Ramos (cell line): Measurements from ENCODE around the gene MTA1.

Experiments used
- in situ Hi-C: fragments of 300-500 bp; cut with MboI; formaldehyde crosslinking; loops from one replicate; pipeline ENCODE4 v1.14.3; 2022; ENCODE audit warnings: low sequenced_read_pairs; ENCODE audit not compliant: unreplicated experiment

The MTA1 gene

GRCh38 chr14:105419195-105420091 lies at the start of gene MTA1:
TSS of gene MTA1 (plus strand) at chr14:105419827. CDS start at chr14:105420036, 209 bp downstream.
- in situ Hi-C loops, result no loop called here

- in situ Hi-C loops, result loop anchor here (5.0 to 25.0 kb wide), 2 partner anchors 143 to 1063 kb away; no protein-coding TSS in a partner anchor
Measured at GRCh38 chr14:105374389-105374788, 45.2 kb upstream of the MTA1 start.

- in situ Hi-C loops, result no loop called here
Measured at GRCh38 chr14:105375635-105376057, 44.0 kb upstream of the MTA1 start.

DNA sequence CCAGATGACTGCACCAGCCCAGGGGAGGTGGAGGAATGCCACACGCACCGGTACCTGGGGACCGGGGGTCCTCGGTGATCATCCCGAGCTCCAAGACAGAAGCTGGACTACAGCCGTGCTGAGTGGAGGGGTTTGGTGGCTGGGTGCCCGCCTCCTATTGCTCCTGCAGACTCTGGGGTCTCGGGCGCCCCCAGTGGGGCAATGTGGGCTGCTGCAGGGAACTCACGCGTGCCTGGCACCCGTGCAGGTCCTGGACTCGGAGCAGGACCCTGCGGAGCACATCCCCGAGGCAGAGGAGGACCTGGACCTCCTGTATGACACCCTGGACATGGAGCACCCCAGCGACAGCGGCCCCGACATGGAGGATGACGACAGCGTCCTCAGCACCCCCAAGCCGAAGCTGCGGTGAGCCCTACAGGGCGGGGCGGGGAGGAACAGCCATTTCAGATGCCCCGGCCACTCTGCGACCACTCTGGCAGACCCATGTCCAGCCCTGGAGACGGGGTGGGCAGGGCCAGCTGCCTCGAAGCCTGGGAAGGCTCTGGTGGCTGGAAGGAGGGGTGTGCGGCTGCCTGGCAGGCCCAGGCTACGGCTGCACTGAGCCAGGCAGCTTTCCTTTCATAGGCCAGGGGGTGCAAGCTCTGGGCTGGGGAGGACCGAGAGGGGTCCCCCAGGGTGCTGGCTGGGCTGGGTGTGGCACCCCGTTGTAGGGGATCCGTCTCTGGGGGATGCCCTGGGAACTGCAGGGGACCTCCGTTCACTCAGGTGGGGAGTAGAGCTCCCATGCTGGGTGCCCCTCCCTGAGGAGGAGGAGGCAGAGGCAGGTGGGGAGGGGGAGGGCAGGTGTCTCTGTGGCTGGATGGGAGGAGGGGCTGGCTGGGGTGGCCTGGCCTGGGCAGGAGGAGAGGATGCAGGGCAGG lies 42.8 kb upstream of the MTA1 start:
- in situ Hi-C loops, result no loop called here

GRCh38 chr14:105377555-105378182 lies 42.0 kb upstream of the MTA1 start:
- in situ Hi-C loops, result no loop called here

DNA sequence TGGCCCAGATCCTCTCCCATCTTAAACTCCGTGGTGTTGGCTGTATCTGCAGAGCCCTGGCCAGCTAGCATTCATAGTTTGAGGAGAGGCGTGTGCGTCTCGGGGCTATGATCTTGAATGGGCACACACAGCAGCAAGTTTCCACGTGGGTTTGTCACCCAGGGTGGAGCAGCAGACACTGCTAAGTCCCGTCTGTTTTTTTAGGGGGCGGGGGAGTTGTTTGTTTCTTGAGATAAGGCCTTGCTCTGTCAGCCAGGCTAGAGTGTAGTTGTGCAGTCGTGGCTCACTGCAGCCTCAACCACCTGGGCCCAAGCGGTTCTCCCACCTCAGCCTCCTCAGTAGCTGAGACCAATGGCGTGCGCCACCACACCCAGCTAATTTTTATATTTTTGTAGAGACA lies 41.4 kb upstream of the MTA1 start:
- in situ Hi-C loops, result no loop called here

DNA sequence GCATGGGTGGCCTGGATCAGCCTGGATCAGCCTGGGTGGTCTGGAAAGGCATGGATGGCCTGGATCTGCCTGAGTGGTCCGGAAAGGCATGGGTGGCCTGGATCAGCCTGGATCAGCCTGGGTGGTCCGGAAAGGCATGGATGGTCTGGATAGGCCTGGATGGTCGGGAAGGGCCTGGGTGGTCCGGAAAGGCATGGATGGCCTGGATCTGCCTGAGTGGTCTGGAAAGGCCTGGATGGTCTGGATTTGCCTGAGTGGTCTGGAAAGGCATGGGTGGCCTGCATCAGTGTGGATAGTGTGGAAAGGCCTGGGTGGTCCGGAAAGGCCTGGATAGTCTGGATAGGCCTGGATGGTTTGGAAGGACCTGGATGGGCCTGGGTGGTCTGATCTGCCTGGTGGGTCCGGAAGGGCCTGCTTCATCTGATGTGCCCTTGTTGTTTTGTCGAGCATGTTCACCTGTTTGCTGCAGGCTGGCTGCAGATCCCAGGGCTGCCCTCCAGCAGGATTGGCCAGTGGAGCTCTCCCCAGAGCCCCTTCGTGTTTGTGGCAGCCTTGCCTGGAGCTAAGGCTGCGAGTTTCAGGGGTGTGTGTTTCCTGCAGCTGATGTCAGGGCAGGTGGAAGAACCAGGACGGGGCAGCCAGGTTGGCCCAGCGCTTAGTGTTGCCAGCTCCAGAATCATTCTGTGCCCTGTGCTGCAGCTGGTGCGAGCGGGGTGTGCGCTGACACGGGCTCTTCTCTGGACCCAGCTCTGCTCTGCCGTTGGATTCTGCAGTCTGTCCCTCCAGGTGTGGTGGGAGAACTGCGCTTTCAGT lies 40.5 kb upstream of the MTA1 start:
- in situ Hi-C loops, result no loop called here

DNA sequence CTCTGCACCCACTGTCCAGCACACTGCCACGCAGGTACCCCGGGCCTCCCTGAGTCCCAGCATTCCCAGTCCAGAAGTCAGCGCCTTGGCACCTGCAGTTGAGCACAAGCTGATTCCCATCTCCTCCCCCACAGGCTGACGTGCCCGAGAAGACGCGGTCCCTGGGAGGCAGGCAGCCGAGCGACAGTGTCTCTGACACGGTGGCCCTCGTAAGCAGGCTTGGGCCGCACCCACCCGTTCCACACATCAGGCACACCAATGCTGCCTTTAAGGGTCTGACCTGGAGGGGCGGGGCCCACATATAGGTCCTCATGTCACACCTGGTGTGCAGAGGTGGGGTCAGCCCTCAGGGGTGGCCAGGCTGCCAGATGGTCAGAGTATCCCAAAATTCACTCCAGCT lies 39.7 kb upstream of the MTA1 start:
- in situ Hi-C loops, result no loop called here

DNA sequence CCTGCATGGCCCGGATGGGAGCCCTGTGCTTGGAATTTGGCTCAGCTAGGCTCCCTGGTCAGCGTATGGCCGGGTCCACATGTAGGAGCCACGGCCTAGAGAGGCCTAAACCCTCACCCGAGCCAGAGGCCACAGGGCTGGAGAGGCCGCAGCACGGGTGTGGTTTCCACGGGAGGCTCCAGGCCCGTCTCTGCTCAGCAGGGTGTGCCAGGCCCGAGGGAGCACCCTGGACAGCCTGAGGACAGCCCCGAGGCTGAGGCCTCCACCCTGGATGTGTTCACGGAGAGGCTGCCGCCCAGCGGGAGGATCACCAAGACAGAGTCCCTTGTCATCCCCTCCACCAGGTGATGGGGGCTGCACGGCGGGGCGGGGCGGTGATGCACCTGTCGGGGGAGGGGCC lies 38.9 kb upstream of the MTA1 start:
- in situ Hi-C loops, result no loop called here

DNA sequence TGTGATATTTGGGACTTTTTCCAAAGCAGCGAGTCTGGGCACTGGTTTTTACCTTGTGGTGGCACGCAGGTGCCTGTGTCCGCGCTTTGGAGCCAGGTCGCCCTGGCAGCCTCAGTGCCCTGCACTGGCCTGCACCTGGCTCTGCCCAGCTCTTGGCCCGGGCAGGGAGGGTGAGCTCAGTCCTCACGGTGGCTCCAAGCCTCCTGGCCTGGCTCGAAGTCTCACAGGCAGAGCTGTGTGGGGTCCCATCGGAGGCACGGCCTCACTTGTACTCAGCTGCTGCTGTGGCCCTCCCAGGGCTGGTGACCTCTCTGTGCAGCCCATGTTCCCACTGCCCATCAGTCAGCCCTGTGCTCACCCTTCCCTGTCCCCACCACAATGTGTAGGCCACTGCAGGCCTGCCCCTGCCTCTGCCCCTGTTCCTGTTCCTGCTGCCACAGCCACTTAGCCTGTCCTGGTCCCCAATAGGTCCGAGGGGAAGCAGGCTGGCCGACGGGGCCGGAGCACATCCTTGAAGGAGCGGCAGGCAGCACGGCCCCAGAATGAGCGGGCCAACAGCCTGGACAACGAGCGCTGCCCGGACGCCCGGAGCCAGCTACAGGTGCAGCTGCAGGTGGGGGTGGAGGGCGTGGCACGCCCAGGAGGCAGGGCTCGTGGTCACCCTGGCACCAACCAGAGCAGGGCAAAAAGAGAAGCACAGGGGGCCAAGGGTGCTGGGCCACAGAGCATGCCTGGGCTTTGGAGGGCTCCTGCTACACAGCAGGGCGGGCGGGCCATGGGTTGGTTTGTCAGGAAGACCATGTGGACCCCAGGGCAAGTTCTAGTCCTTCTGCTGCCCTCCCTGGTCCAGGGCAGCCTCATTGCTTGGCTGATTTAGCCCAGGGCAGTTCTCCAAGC lies 37.9 kb upstream of the MTA1 start:
- in situ Hi-C loops, result no loop called here

DNA sequence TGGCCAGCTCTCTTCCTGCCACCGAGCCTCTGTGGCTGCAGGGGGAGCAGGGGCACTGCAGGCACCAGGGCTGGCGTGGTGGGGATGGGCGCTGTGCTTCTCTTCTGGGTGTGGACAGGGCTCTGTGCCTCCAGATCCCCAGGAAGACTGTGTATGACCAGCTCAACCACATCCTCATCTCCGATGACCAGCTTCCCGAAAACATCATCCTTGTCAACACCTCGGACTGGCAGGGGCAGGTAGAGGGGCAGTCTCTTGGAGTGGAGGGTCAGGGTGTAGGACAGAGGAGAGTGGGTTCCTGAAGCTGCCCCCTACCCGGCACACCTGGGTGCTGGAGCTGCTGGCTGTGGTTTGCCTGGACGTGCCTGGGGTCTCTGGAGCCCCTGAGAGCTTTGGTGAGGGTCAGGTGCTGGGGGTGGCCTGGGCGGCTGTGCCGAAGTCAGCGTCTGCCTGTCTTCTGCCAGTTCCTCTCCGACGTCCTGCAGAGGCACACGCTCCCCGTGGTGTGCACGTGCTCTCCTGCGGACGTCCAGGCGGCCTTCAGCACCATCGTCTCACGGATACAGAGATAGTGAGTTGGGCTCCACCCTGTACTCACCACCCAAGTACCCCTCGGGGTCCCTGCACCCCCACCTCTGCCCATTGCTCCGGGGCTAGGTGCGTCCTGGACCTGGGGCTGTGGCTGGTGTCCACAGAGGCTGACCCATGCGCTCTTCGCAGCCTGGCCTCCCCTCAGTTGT lies 37.1 kb upstream of the MTA1 start:
- in situ Hi-C loops, result no loop called here

DNA sequence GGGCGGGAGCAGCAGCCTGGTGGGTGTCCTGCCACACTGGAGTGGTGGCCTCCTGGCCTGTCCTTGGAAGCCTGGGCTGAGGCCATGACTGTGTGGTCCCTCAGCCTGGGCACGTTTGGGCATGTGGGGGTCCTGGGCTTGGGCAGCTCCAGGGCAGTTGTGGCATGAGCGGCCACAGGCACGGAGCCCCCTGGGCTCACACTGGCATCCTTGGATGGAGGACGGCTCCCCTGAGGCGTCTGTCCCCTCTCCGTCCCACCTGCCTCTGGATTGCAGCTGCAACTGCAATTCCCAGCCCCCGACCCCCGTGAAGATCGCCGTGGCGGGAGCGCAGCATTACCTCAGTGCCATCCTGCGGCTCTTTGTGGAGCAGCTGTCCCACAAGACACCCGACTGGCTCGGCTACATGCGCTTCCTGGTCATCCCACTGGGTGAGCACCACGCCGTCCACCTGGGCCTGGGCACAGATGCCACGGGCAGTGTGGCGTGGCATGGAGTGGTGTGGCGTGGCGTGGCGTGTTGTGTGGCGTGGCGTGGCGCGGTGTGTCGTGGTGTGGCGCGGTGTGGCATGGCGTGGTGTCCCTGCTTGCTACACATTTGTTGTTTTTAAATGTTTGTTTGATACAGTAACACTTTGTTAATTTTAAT lies 36.4 kb upstream of the MTA1 start:
- in situ Hi-C loops, result no loop called here

DNA sequence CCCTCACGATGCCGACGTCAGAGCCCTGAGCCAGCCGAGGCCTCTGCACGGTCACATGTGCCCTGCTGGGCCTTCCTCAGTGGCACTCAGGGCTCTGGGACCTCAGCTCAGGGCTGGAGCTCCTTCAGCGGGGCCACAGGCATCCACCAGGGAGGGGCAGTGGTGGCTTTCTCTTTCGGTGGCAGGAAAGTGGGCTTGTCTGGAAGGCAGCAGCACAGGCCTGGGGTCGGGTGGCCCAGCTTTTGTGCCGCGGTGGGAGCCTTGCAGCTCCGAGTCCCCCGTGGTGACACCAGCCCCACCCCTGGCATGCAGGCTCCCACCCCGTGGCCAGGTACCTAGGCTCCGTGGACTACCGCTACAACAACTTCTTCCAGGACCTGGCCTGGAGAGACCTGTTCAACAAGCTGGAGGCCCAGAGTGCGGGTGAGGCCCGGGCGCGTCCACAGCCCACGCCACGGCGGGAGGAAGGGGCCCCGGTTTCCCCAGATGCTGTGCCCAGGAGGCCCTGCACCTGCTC lies 35.5 kb upstream of the MTA1 start:
- in situ Hi-C loops, result no loop called here

GRCh38 chr14:105384605-105385321 lies 34.9 kb upstream of the MTA1 start:
- in situ Hi-C loops, result no loop called here

DNA sequence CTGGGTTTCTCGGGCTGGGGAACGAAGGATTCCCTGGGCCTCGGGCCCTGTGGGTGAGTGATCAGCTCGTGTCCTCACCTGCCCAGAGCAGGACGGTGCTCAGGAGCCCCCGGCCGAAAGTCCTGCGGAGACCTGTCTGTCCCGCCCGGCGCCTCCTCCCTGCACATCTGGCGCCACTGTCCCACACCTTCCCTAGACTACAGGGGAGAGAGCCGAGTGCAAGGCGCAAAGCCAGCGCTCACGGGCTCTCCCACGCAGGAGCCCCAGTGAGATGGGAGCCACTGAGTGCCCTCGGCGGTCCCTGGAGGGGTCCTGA lies 34.3 kb upstream of the MTA1 start:
- in situ Hi-C loops, result no loop called here

GRCh38 chr14:105385698-105386365 lies 33.8 kb upstream of the MTA1 start:
- in situ Hi-C loops, result no loop called here
